Activated naive CD8-positive, alpha-beta T cell treated with anti-CD3 and anti-CD28 coated beads, Interleukin-2, amount 50 U/mL, for 16 hours (primary cell): ENCODE measurements around the gene SORCS2.

Experiments
- DNase-seq: peaks from one replicate; pipeline ENCODE4 v3.0.0-alpha.2; 2020; ENCODE audit warnings: low read depth, low spot score

Gene SORCS2

DNA sequence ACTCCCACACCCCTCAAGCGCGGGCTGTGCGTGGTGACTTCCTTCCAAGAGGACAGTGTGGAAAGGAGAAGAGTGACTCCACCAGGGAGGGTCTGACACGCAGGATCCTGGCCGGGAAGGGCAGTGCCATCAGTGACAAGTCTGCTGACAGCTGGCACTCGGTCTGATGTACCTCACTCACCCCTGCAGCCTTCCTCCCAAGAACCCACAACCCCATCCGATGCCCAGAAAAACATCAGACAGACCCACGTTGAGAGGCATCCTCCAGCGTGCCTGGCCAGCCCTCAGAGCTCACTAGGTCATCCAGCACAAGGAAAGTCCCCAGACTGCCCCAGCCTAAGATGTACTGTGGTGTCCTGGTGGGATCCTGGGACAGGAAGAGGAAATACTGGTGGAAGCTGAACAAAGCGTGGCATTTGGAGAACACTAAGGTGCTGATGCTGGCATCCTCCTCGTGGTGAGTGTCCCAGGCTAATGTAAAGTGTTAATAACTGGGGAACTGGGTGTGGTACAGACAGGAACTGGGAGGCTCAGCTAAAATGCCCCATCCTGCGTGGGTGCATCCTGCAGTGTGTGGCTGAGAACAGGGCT, 442.4 kb downstream of the SORCS2 start:
- no peak for DNase-seq

DNA sequence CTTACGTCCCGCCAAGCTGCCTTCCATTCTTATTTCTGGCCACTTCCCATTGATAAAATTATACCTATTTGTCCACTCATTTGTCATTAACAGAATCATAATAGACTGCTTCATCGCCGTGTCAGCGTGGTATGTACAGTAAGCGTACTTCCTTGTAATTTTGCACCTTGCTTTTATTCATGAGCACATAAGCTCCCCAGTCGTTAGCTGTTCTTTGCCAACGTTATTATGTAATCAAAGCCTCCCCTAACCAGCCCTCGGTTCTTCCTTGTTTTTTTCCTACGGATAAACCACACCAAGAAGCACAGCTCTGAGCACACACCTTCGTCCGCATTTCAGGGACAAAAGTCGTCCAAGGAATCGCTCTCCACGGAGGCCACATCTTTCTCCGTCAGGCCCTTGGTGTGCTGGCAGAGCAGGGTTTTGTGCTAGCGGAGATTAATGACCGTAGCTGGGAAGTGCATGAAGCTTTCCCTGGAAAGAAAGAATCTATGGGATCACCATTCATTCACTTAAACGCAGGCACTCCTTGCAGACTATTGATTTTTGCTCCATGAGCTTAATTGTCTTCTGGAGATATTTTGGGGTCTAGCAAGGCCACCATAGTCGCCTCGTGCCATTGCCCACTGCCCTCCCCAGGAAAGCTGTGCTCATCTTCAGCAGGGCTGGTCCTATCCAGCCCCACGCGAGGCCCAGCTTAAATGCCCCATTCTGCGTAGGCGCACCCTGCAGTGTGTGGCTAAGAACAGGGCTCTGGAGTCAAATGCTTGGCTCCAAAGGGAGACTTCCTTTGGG, 443.3 kb downstream of the SORCS2 start:
- no peak for DNase-seq

GRCh38 chr4:7636240-7636508, 443.8 kb downstream of the SORCS2 start:
- no peak for DNase-seq

DNA sequence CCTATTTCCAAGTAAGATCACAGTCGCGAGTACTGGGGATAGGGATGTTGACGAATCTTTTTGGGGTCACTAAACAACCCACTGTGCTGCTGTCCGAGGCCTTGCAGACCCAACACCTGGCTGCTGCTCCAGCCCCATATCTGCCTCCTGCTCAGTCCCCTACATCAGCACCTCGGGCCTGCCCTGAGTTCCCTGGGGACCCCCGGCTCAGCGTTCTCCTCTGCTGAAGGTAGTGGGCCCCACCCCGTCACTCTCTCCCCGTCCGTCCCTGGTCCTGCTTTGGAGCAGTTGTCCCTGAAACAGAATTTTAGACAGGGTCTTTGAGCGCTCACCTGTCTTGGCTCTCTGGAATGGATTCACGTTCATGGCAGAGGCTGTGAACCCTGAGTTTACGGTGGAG, 444.8 kb downstream of the SORCS2 start:
- DNase-seq, result no peak

DNA sequence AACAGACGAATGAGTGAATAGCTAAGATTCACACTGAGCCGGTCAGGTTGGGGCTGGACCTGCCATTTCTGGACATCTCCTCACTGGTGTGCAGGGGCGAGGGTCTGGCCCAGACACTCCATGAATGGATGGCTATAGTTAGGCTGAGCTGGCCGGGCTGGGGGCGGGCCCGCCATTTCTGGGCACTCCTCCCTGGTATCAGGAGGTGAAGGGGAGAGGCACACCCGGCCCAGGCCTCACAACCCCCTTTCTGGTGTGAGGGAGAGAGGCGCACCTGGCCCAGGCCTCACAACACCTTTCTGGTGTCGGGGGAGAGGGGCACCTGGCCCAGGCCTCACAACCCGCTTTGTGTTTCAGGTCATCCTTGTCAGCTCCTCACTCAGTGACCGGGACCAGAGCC, 445.6 kb downstream of the SORCS2 start:
- DNase-seq, result no peak

- no peak for DNase-seq
Measured at GRCh38 chr4:7638489-7638888, 446.2 kb downstream of the SORCS2 start.

- DNase-seq, result no peak
Measured at GRCh38 chr4:7638984-7639789, 446.8 kb downstream of the SORCS2 start.

DNA sequence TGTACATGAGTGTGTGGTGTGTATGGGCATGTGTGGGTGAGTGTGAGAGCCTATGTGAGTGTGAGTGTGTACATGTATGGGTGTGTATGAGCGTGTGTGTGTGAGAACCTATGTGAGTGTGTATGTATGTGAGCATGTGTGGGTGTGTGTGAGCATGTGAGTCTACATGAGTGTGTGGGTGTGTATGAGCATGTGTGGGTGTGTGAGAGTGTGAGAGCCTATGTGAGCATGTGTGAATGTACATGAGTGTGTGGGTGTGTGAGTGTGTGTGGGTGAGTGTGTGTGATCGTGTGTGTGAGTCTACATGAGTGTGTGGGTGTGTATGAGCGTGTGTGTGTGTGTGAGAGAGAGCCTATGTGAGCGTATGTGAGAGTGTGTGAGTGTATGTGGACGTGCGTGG, 447.8 kb downstream of the SORCS2 start:
- DNase-seq, result no peak

DNA sequence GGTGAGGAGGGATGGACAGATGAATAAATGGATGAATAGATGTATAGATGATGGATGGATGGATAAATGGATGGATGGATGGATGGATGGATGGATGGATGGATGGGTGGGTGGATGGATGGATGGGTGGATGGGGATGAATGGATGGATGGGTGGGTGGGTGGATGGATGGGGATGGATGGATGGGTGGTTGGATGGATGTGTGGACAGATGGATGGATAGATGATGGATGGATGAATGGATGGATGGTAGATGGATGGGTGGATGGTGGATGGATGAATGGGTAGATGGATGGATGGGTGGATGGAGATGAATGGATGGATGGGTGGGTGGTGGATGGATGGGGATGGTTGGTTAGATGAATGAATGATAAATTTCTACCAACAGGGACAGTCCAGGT, 449.4 kb downstream of the SORCS2 start:
- no peak for DNase-seq

DNA sequence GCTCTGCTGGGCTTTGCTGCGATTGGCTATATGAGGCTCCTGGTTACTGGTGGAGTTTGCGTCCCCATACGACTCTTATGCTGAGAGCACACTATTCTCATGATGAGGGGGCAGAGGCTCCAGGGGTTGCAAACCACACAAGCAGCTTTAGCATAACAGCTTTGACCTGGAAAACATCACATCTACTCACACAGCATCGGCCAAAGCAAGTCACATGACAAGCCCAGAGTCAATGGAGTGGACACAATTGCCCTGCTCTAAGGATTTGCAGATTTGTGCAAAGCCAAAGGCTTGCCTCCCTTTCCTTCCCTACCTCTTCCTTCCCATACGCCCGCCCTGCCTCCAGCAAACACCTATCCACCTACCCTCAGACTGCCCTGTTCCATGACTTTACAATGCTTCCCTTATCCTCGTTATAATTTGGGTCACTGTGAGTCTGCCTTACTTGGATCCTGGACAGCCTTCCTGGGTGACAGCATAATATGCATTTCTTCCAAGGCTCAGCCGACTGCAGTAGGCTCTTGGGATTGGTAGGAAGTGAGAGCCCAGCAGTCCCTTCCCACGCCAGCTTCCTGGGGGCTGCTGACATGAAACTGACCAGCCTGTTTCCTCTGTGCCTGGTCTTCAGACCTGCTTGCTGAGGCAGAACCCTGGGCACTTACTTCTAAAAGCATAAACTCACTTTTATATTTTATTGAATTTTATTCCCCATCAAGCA, 450.6 kb downstream of the SORCS2 start:
- no peak for DNase-seq

DNA sequence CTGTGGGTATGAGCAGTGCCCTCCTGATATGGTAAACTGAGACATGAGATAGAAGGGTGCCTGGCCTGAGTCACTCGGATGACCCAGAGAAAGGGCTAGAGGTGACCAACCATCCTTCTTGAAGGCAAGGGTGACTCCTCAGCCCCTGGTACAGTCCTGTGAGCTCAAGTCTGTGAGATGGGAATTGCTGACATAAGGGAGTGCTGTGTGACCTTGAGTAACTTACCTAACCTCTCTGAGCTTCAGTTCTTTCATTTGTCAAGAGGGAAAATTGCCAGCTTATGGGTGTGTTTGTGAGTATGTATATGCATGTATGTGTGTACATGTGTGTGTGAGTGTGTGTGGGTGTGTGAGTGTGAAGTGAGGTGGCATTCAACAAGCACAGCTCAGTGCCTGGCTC, 452.8 kb downstream of the SORCS2 start:
- no peak for DNase-seq

DNA sequence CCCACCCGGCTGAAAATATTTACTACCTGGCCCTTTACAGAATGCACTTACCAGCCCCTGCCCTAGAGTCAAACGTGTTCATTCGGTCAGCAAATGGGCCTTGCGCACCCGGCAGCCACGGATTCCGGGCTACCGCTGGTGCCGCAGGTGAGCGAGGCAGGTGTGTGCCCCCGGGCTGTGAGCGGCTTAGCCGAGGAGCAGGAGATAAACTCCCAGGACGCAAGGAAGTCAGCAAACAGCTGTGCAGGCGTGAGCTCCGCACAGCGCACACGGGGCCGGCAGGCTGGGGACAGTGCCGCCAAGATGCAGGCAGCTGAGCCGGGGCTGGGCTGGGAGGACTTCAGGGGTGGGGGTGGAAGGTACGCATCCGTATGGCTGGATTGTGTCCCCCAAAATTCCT, 453.6 kb downstream of the SORCS2 start:
- no peak for DNase-seq

DNA sequence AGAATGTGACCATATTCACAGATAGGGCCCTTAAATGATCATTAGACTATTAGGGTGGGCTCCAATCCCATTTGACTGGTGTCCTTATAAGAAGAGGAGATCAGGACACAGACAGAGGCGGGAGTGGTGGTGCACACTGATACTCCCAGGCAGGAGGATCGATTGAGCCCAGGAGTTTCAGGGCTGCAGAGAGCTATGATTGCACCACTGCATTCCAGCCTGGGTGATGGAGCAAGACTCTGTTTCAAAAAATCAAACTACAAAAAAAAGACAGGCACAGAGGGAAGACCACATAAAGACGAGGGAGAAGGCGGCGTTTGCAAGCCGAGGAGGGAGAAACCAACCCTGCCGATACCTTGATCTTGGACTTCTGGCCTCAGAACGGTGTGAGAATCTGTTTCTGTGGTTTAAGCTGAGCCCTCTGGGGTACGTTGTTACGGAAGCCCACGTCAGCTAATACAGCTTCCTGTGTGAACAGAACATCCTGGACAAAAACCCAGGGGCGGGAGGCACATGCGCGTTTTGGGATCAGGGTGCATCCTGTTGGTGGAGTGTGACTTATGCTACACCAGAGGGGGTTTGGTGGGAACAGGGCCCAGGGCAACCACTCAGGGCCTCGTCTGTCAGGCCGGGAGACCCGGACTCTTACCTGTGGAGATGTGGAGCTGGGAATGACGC, 454.2 kb downstream of the SORCS2 start:
- DNase-seq, result no peak

DNA sequence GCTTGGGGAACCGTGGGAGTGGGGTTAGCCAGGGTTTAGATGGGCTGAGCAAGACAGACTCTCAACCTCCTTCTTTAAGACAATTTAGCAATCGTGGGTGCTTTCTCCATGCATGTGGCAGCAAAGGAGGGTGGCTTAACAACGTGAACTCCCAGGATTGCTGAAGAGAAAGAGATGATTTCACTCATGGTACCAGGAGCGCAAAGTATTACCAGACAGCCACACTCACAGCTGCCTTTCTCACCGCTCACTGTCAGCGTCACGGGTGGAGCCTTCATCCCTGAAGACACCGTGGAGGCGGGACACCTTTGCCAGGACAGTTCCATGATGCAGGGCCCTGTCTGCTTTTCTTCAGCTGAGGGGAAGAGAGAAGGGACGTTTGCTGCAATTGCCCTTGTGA, 454.8 kb downstream of the SORCS2 start:
- DNase-seq, result no peak

- no peak for DNase-seq
Measured at GRCh38 chr4:7647600-7648543, 455.5 kb downstream of the SORCS2 start.

DNA sequence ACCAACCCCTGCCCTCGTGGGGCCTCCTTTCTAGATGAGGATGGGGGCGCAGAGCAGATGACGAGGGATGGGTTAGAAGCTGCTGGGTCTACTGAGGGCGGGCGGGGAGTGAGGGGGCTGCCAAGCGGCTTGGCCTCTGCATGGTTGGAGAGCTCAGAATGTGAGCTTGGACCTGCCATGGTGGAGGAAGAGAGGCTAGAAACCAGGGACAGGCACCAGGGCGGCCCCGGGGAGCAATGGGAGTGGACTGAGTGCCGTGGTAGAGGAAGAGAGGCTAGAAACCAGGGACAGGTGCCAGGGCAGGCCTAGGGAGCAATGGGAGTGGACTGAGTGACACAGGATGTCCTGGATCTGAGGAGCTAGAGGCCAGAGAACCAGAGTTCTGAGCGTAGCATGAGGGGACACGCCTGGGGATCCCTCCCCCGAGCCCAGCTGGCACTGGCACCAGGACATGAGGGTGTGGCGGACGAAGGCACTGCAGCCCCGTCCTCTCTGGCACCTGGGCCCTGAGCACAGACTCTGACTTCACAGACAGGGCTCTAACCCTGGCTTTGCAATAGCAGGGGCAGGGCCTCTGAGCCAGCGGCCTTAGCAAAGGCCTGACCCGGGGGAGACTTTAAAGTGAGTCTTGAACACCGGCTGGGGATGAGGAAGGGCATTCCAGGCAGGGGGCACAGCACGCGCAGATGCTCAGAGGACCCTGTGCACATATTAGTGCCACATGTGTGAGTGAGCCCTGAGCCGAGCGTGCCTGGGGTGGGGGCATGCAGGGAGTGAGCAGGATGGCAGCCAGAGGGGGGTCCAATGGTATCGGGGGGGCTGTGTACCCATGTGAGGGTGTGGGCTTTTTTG, 456.4 kb downstream of the SORCS2 start:
- DNase-seq, result no peak

DNA sequence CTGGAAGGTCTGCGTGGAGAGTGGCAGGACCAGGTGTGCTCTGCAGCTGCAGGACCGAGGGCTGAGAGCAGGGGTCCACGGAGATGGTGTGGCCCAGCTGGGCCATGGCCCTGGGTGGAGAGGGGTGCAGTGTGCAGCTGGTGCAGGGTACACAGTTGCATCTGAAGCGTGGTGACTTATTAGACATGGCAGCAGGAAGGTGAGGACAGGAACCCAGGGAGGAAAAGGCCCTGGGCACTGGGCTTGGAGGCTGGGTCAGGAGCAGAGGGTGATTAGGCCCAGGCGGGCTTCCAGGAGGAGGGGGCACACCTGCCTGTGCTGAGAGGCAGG, 457.0 kb downstream of the SORCS2 start:
- DNase-seq, result no peak

GRCh38 chr4:7649741-7650531, 457.6 kb downstream of the SORCS2 start:
- DNase-seq, result no peak
